ENCODE measurements around the gene PNPLA7.

DNA sequence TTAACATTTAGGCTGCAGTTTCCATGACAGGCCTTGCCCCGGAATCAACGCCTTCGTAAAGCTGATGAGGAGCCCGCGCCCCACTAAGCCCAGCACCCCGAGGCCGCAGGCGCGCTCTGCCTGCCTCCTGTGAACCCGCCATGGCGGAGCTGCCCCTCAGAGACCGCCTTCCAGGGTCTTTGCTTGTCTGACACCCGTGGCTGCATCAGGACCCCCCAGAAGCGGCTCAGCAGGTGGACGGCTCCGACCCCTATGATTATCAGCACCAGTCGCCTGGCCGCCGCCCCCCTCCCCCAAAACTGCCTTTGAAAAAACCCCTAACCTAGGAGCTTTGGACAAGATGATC lies 29.0 kb upstream of the PNPLA7 start:
- TF ChIP-seq, protein P1, sequence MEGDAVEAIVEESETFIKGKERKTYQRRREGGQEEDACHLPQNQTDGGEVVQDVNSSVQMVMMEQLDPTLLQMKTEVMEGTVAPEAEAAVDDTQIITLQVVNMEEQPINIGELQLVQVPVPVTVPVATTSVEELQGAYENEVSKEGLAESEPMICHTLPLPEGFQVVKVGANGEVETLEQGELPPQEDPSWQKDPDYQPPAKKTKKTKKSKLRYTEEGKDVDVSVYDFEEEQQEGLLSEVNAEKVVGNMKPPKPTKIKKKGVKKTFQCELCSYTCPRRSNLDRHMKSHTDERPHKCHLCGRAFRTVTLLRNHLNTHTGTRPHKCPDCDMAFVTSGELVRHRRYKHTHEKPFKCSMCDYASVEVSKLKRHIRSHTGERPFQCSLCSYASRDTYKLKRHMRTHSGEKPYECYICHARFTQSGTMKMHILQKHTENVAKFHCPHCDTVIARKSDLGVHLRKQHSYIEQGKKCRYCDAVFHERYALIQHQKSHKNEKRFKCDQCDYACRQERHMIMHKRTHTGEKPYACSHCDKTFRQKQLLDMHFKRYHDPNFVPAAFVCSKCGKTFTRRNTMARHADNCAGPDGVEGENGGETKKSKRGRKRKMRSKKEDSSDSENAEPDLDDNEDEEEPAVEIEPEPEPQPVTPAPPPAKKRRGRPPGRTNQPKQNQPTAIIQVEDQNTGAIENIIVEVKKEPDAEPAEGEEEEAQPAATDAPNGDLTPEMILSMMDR (conservative IDR thresholded peaks at IDR 0.05; ENCODE audit: low read length) = no peak
- no peak for TF ChIP-seq EZH2phosphoT487 (IDR thresholded peaks at IDR 0.05; ENCODE audit: borderline replicate concordance, low read depth, low read length)
